ENCODE measurements around the gene RANBP2. TPM values are rescaled to one million over a fixed set of nuclear protein-coding genes. Genes with fewer than 3 reads are reported as not detected.
A peak's percentile ranks its signal among the peaks of the same experiment; 100 is the strongest.
"Not testable (repeated sequence)": the region's sequence is repeated elsewhere in the genome, so short reads cannot be mapped to it uniquely, and the experiment has no call there.

Gene RANBP2
- total RNA-seq: 10 to 100 TPM; 47.5 to 65.7 TPM

- CTCF ChIA-PET: interaction anchor here (1.1 to 1.9 kb wide), 3 partner anchors 109 to 184 kb away, joined by 3 to 6 read pairs (median 3); no protein-coding TSS in a partner anchor
- peak within 1 kb of the TSS; percentile 97 for H3K27ac Mint-ChIP-seq
- no peaks in the 10 kb centered on the region for H3K36me3 Mint-ChIP-seq
- ATAC-seq: peak; percentile 99
- peak; percentile 96 for DNase-seq
- peak within 1 kb of the TSS; percentile 87 for H3K4me3 Mint-ChIP-seq
- no peaks in the 10 kb centered on the region for H3K27me3 Mint-ChIP-seq
- H3K4me1 Mint-ChIP-seq: peaks cover 18% of the 10 kb centered on the region
- no peaks in the 10 kb centered on the region for H3K9me3 Mint-ChIP-seq (ENCODE audit: low read depth)
These were observed at the start of gene RANBP2 for GRCh38 chr2:108719149-108720044. RANBP2 (plus strand) TSS chr2:108719482; CDS start chr2:108719607, 125 bp downstream.

- H3K36me3 Mint-ChIP-seq; H3K4me3 Mint-ChIP-seq; CTCF ChIA-PET; H3K27me3 Mint-ChIP-seq; ATAC-seq; H3K27ac Mint-ChIP-seq; DNase-seq; H3K9me3 Mint-ChIP-seq (ENCODE audit: low read depth); H3K4me1 Mint-ChIP-seq: not testable (repeated sequence)
These were observed 49.0 kb upstream of the RANBP2 start for GRCh38 chr2:108670282-108670681.

GRCh38 chr2:108672200-108672805 is 47.0 kb upstream of the RANBP2 start:
- H3K4me3 Mint-ChIP-seq; H3K27ac Mint-ChIP-seq; H3K9me3 Mint-ChIP-seq (ENCODE audit: low read depth); DNase-seq; H3K36me3 Mint-ChIP-seq; CTCF ChIA-PET; H3K4me1 Mint-ChIP-seq; H3K27me3 Mint-ChIP-seq; ATAC-seq: not testable (repeated sequence)

- ATAC-seq; H3K27me3 Mint-ChIP-seq; H3K9me3 Mint-ChIP-seq (ENCODE audit: low read depth); H3K4me1 Mint-ChIP-seq; CTCF ChIA-PET; H3K27ac Mint-ChIP-seq; DNase-seq; H3K36me3 Mint-ChIP-seq; H3K4me3 Mint-ChIP-seq: not testable (repeated sequence)
These were observed 42.8 kb upstream of the RANBP2 start for GRCh38 chr2:108676522-108676921.

- H3K27ac Mint-ChIP-seq; CTCF ChIA-PET; H3K9me3 Mint-ChIP-seq (ENCODE audit: low read depth); ATAC-seq; DNase-seq; H3K4me3 Mint-ChIP-seq; H3K27me3 Mint-ChIP-seq; H3K4me1 Mint-ChIP-seq: not testable (repeated sequence)
- H3K36me3 Mint-ChIP-seq: peaks cover 10% of the 10 kb centered on the region
These were observed 42.0 kb upstream of the RANBP2 start for GRCh38 chr2:108677239-108677744.

- not testable (repeated sequence) for H3K36me3 Mint-ChIP-seq; H3K4me1 Mint-ChIP-seq; ATAC-seq; H3K4me3 Mint-ChIP-seq; DNase-seq; H3K9me3 Mint-ChIP-seq (ENCODE audit: low read depth); H3K27me3 Mint-ChIP-seq; H3K27ac Mint-ChIP-seq
- CTCF ChIA-PET: interaction anchor here (0.5 kb wide), 1 partner anchor 39 kb away, joined by 3 read pairs; no protein-coding TSS in a partner anchor
These were observed 41.1 kb upstream of the RANBP2 start for GRCh38 chr2:108678198-108678651.

- H3K9me3 Mint-ChIP-seq (ENCODE audit: low read depth); H3K4me3 Mint-ChIP-seq; CTCF ChIA-PET; H3K4me1 Mint-ChIP-seq; H3K27me3 Mint-ChIP-seq; ATAC-seq; DNase-seq; H3K36me3 Mint-ChIP-seq: not testable (repeated sequence)
- H3K27ac Mint-ChIP-seq: peak overlapping the region; percentile 22
These were observed 38.5 kb upstream of the RANBP2 start for GRCh38 chr2:108680805-108681204.

GRCh38 chr2:108688818-108689756 is 30.2 kb upstream of the RANBP2 start:
- ATAC-seq; H3K27ac Mint-ChIP-seq; CTCF ChIA-PET; H3K27me3 Mint-ChIP-seq; H3K36me3 Mint-ChIP-seq; DNase-seq; H3K4me1 Mint-ChIP-seq; H3K9me3 Mint-ChIP-seq (ENCODE audit: low read depth); H3K4me3 Mint-ChIP-seq: not testable (repeated sequence)

- H3K27ac Mint-ChIP-seq; H3K27me3 Mint-ChIP-seq; CTCF ChIA-PET; H3K36me3 Mint-ChIP-seq; H3K4me1 Mint-ChIP-seq; H3K9me3 Mint-ChIP-seq (ENCODE audit: low read depth); DNase-seq; H3K4me3 Mint-ChIP-seq: not testable (repeated sequence)
- ATAC-seq: peak; percentile 66
These were observed 29.3 kb upstream of the RANBP2 start for GRCh38 chr2:108690001-108690400.

GRCh38 chr2:108691447-108691846 is 27.8 kb upstream of the RANBP2 start:
- H3K27ac Mint-ChIP-seq: no peak overlapping the region
- DNase-seq (no peak), ATAC-seq (no peak)
- no peaks in the 10 kb centered on the region for H3K9me3 Mint-ChIP-seq (ENCODE audit: low read depth)
- H3K4me3 Mint-ChIP-seq: no peak overlapping the region
- H3K36me3 Mint-ChIP-seq: peaks cover 2% of the 10 kb centered on the region
- H3K27me3 Mint-ChIP-seq: no peaks in the 10 kb centered on the region
- no peaks in the 10 kb centered on the region for H3K4me1 Mint-ChIP-seq
- CTCF ChIA-PET: interaction anchor here (0.7 kb wide), 1 partner anchor 55 kb away, joined by 3 read pairs; no protein-coding TSS in a partner anchor

- H3K9me3 Mint-ChIP-seq (ENCODE audit: low read depth): no peaks in the 10 kb centered on the region
- H3K36me3 Mint-ChIP-seq: no peaks in the 10 kb centered on the region
- H3K27ac Mint-ChIP-seq: no peak overlapping the region
- no peaks in the 10 kb centered on the region for H3K4me1 Mint-ChIP-seq
- H3K4me3 Mint-ChIP-seq: no peak overlapping the region
- CTCF ChIA-PET: no interaction called here
- peaks cover 2% of the 10 kb centered on the region for H3K27me3 Mint-ChIP-seq
- ATAC-seq (no peak), DNase-seq (no peak)
These were observed 18.1 kb upstream of the RANBP2 start for GRCh38 chr2:108701208-108701607.

- H3K4me3 Mint-ChIP-seq: no peak overlapping the region
- CTCF ChIA-PET: interaction anchor here (0.6 kb wide), 1 partner anchor 65 kb away, joined by 3 read pairs; no protein-coding TSS in a partner anchor
- no peak for DNase-seq
- no peaks in the 10 kb centered on the region for H3K9me3 Mint-ChIP-seq (ENCODE audit: low read depth)
- no peaks in the 10 kb centered on the region for H3K36me3 Mint-ChIP-seq
- ATAC-seq: no peak
- H3K27ac Mint-ChIP-seq: no peak overlapping the region
- H3K4me1 Mint-ChIP-seq: no peaks in the 10 kb centered on the region
- peaks cover 3% of the 10 kb centered on the region for H3K27me3 Mint-ChIP-seq
These were observed 17.5 kb upstream of the RANBP2 start for GRCh38 chr2:108701806-108702205.

GRCh38 chr2:108704871-108705270 is 14.4 kb upstream of the RANBP2 start:
- peaks cover 4% of the 10 kb centered on the region for H3K36me3 Mint-ChIP-seq
- DNase-seq (no peak), ATAC-seq (no peak)
- no peaks in the 10 kb centered on the region for H3K4me1 Mint-ChIP-seq
- H3K27ac Mint-ChIP-seq: no peak overlapping the region
- no peak overlapping the region for H3K4me3 Mint-ChIP-seq
- H3K27me3 Mint-ChIP-seq: peaks cover 10% of the 10 kb centered on the region
- peaks cover 3% of the 10 kb centered on the region for H3K9me3 Mint-ChIP-seq (ENCODE audit: low read depth)
- CTCF ChIA-PET: no interaction called here
